Left ventricle myocardium superior (tissue), 1 donor: ENCODE data around the gene NPR3. TPM values are rescaled to one million over a fixed set of nuclear protein-coding genes. Genes with fewer than 3 reads are reported as not detected.

Experiments
- ATAC-seq: fragments of 200-7000 bp; cut with Tn5 transposase; one replicate; pipeline ENCODE4 v1.9.1; 2020; ENCODE audit warnings: mild to moderate bottlenecking, moderate library complexity
- DNase-seq: peaks from one replicate; pipeline ENCODE4 v3.0.0-alpha.2; 2020
- intact Hi-C: fragments of 100-400 bp; cut with micrococcal nuclease; formaldehyde crosslinking; loops from one replicate; pipeline ENCODE4 v1.11.0; 2022
- total RNA-seq: library from RNA; stranded (reverse); fragmentation: NEBNext Ultra II Directional; extraction: Animal tissue kit (Norgen Biotek cat#: 25700); gene quantifications from one replicate; pipeline ENCODE4 v1.2.1, GENCODE V29; 2021
- donor health status: DM: no; HTN: yes; CAD: no; lungs with severe emphysema.

The NPR3 gene
- total RNA-seq, 1 donor from 2014 or later = 16.3 TPM

GRCh38 chr5:32753051-32753450, 41.9 kb downstream of the NPR3 start:
- no peak for ATAC-seq
- intact Hi-C loops = no loop called here
- no peak for DNase-seq

GRCh38 chr5:32753765-32754164, 42.6 kb downstream of the NPR3 start:
- DNase-seq (no peak), ATAC-seq (peak; percentile 57)
- intact Hi-C loops = no loop called here

GRCh38 chr5:32754284-32754683, 43.2 kb downstream of the NPR3 start:
- intact Hi-C loops = no loop called here
- peak; percentile 24 for ATAC-seq
- no peak for DNase-seq

- ATAC-seq (no peak), DNase-seq (no peak)
- intact Hi-C loops = no loop called here
These were observed 49.0 kb downstream of the NPR3 start for GRCh38 chr5:32760091-32760509.

GRCh38 chr5:32765266-32765665, 54.1 kb downstream of the NPR3 start:
- no peak for DNase-seq
- intact Hi-C loops = no loop called here
- no peak for ATAC-seq

GRCh38 chr5:32767948-32768467, 56.9 kb downstream of the NPR3 start:
- intact Hi-C loops = no loop called here
- ATAC-seq = peak; percentile 39
- no peak for DNase-seq

GRCh38 chr5:32769711-32770110, 58.6 kb downstream of the NPR3 start:
- DNase-seq (no peak), ATAC-seq (no peak)
- intact Hi-C loops = no loop called here

GRCh38 chr5:32770444-32770843, 59.3 kb downstream of the NPR3 start:
- no peak for DNase-seq
- no peak for ATAC-seq
- intact Hi-C loops = no loop called here

GRCh38 chr5:32771037-32771436, 59.9 kb downstream of the NPR3 start:
- peak; percentile 77 for ATAC-seq
- intact Hi-C loops = no loop called here

GRCh38 chr5:32773944-32774343, 62.8 kb downstream of the NPR3 start:
- intact Hi-C loops = no loop called here
- ATAC-seq (peak; percentile 68), DNase-seq (no peak)

More at GRCh38 chr5:32771037-32771436, 59.9 kb downstream of the NPR3 start:
- DNase-seq = peak; percentile 68

- no peak for DNase-seq
- intact Hi-C loops = no loop called here
- no peak for ATAC-seq
These were observed 65.1 kb downstream of the NPR3 start for GRCh38 chr5:32776200-32776599.

- intact Hi-C loops = no loop called here
- no peak for DNase-seq
- ATAC-seq = no peak
These were observed 66.1 kb downstream of the NPR3 start for GRCh38 chr5:32777222-32777621.

GRCh38 chr5:32777733-32778132, 66.6 kb downstream of the NPR3 start:
- intact Hi-C loops = no loop called here
- ATAC-seq (no peak), DNase-seq (no peak)

- intact Hi-C loops = no loop called here
- no peak for DNase-seq
- no peak for ATAC-seq
These were observed 67.3 kb downstream of the NPR3 start for GRCh38 chr5:32778403-32778802.

- ATAC-seq = no peak
- intact Hi-C loops = no loop called here
- no peak for DNase-seq
These were observed 68.8 kb downstream of the NPR3 start for GRCh38 chr5:32779754-32780415.

- no peak for ATAC-seq
- intact Hi-C loops = no loop called here
These were observed 69.4 kb downstream of the NPR3 start for GRCh38 chr5:32780508-32780919.

GRCh38 chr5:32783661-32784060, 72.5 kb downstream of the NPR3 start:
- DNase-seq = no peak
- ATAC-seq = no peak
- intact Hi-C loops = no loop called here

More at GRCh38 chr5:32780508-32780919, 69.4 kb downstream of the NPR3 start:
- DNase-seq = no peak

GRCh38 chr5:32785611-32786254, 74.6 kb downstream of the NPR3 start:
- intact Hi-C loops = no loop called here
- ATAC-seq = no peak
- no peak for DNase-seq

- ATAC-seq (no peak), DNase-seq (no peak)
- intact Hi-C loops = no loop called here
These were observed 75.2 kb downstream of the NPR3 start for GRCh38 chr5:32786311-32786710.

- DNase-seq = no peak
- no peak for ATAC-seq
- intact Hi-C loops = no loop called here
These were observed 79.4 kb downstream of the NPR3 start for GRCh38 chr5:32790411-32790951.
